GM23338 (cell line): ENCODE measurements around the gene ZEB2. TPM values are rescaled to one million over a fixed set of nuclear protein-coding genes. Genes with fewer than 3 reads are reported as not detected.

Experiments
- ATAC-seq: fragments of 200-7000 bp; cut with Tn5 transposase; 3 replicates; pipeline ENCODE4 v1.9.1; 2020
- DNase-seq: peaks from one replicate; pipeline ENCODE4 v3.0.0-alpha.2; 2015; ENCODE audit warnings: low spot score
- H2AFZ ChIP-seq: fragments of 200-600 bp; sonication (generic); 2 replicates; pipeline ENCODE4 v1.8.0; 2016; ENCODE audit warnings: antibody characterized with exemption, mild to moderate bottlenecking, moderate library complexity
- H3F3A ChIP-seq: fragments of 200-600 bp; sonication (generic); replicated peaks from 2 replicates; pipeline ENCODE4 v1.8.0; 2017; ENCODE audit warnings: antibody characterized with exemption, mixed run types, low read depth
- H3K27ac ChIP-seq: fragments of 200-600 bp; sonication (generic); 2 replicates; pipeline ENCODE4 v1.6.1; 2016; ENCODE audit warnings: low read depth
- H3K27me3 ChIP-seq: fragments of 200-600 bp; sonication (generic); 2 replicates; pipeline ENCODE4 v1.8.0; 2016; ENCODE audit warnings: mild to moderate bottlenecking, mixed run types, moderate library complexity; ENCODE audit not compliant: insufficient read depth
- H3K36me3 ChIP-seq: fragments of 200-600 bp; sonication (generic); 2 replicates; pipeline ENCODE4 v1.8.0; 2016; ENCODE audit warnings: mild to moderate bottlenecking; ENCODE audit not compliant: insufficient read depth
- H3K4me1 ChIP-seq: fragments of 200-600 bp; sonication (generic); 2 replicates; pipeline ENCODE4 v1.8.0; 2016; ENCODE audit warnings: mild to moderate bottlenecking, moderate library complexity; ENCODE audit not compliant: insufficient read depth
- H3K4me2 ChIP-seq: fragments of 200-600 bp; sonication (generic); 2 replicates; pipeline ENCODE4 v1.7.1; 2017; ENCODE audit warnings: mixed run types
- H3K4me3 ChIP-seq: fragments of 200-600 bp; sonication (generic); 2 replicates; pipeline ENCODE4 v1.6.1; 2016; ENCODE audit warnings: mixed run types
- H3K79me2 ChIP-seq: fragments of 200-600 bp; sonication (generic); replicated peaks from 2 replicates; pipeline ENCODE4 v1.8.0; 2017; ENCODE audit warnings: mild to moderate bottlenecking; ENCODE audit not compliant: insufficient read depth
- H3K9me2 ChIP-seq: fragments of 200-600 bp; sonication (generic); 2 replicates; pipeline ENCODE4 v1.8.0; 2017; ENCODE audit not compliant: insufficient read depth
- H4K20me1 ChIP-seq: fragments of 200-600 bp; sonication (generic); replicated peaks from 2 replicates; pipeline ENCODE4 v1.8.0; 2017; ENCODE audit warnings: mild to moderate bottlenecking; ENCODE audit not compliant: insufficient read depth
- H3K27ac Mint-ChIP-seq: 2 replicates; pipeline ENCODE4 v1.8.0; 2020; ENCODE audit warnings: inconsistent platforms, mild to moderate bottlenecking, moderate library complexity, mixed read lengths
- H3K27me3 Mint-ChIP-seq: 3 replicates; pipeline ENCODE4 v1.8.0; 2022; ENCODE audit warnings: low read depth, mild to moderate bottlenecking, moderate library complexity, mixed read lengths, inconsistent platforms; ENCODE audit not compliant: insufficient read depth, poor library complexity
- H3K36me3 Mint-ChIP-seq: 3 replicates; pipeline ENCODE4 v1.8.0; 2021; ENCODE audit warnings: low read depth, mild to moderate bottlenecking, inconsistent platforms, moderate library complexity, mixed read lengths
- H3K4me1 Mint-ChIP-seq: 3 replicates; pipeline ENCODE4 v1.8.0; 2020; ENCODE audit warnings: mild to moderate bottlenecking, inconsistent platforms, mixed read lengths
- H3K4me3 Mint-ChIP-seq: 3 replicates; pipeline ENCODE4 v1.8.0; 2021; ENCODE audit warnings: moderate library complexity, mild to moderate bottlenecking, inconsistent platforms, mixed read lengths
- H3K9me3 Mint-ChIP-seq: 3 replicates; pipeline ENCODE4 v1.8.0; 2020; ENCODE audit warnings: moderate library complexity, mild to moderate bottlenecking, inconsistent platforms, mixed read lengths
- CREB1 ChIP-seq: fragments of 250-450 bp; sonication (Bioruptor Pico); IDR thresholded peaks from 2 replicates; pipeline ENCODE4 v1.5.0; 2020; ENCODE audit warnings: low read depth, mild to moderate bottlenecking, moderate library complexity
- EZH2 ChIP-seq: fragments of 200-600 bp; sonication (generic); IDR thresholded peaks from one replicate; pipeline ENCODE4 v1.8.0; 2017; ENCODE audit warnings: antibody characterized with exemption, mild to moderate bottlenecking, low read depth; ENCODE audit not compliant: unreplicated experiment
- EZH2phosphoT487 ChIP-seq: fragments of 200-600 bp; sonication (generic); IDR thresholded peaks from one replicate; pipeline ENCODE4 v1.8.1; 2018; ENCODE audit warnings: antibody characterized with exemption; ENCODE audit not compliant: unreplicated experiment
- POLR2AphosphoS5 ChIP-seq: IDR thresholded peaks from 2 replicates; pipeline ENCODE4 v1.6.1; 2016; ENCODE audit warnings: antibody characterized with exemption, low read depth
- ZNF114 ChIP-seq: fragments of 250-450 bp; sonication (Bioruptor Pico); IDR thresholded peaks from 2 replicates; pipeline ENCODE4 v1.5.0; 2020; ENCODE audit warnings: mild to moderate bottlenecking, moderate library complexity
- ZNF331 ChIP-seq: fragments of 250-450 bp; sonication (Bioruptor Pico); IDR thresholded peaks from 2 replicates; pipeline ENCODE4 v1.5.0; 2020; ENCODE audit warnings: low read depth, mild to moderate bottlenecking, moderate library complexity
- polyA plus RNA-seq: library from polyadenylated mRNA; unstranded; fragments of >200 nt; fragmentation: Nextera tagmentation; extraction: Ambion mirVana; gene quantifications from 2 replicates; pipeline ENCODE4 v1.2.1, GENCODE V29; 2016
- total RNA-seq: library from RNA; depleted of rRNA; stranded (reverse); fragments of >200 nt; shearing (Covaris generic); gene quantifications from 2 replicates; pipeline ENCODE4 v1.2.3, GENCODE V29; 2014
- TF ChIP-seq, protein P1 (sequence below): IDR thresholded peaks from one replicate; pipeline ENCODE4 v1.6.1; 2018; ENCODE audit warnings: antibody characterized with exemption; ENCODE audit not compliant: unreplicated experiment
- TF ChIP-seq, protein P2 (sequence below): IDR thresholded peaks from 2 replicates; pipeline ENCODE4 v1.6.1; 2016; ENCODE audit warnings: antibody characterized with exemption

The ZEB2 gene
- total and polyA plus RNA-seq, 2 experiments from 2014 or later = 0.45 TPM; not detected in 1

DNA sequence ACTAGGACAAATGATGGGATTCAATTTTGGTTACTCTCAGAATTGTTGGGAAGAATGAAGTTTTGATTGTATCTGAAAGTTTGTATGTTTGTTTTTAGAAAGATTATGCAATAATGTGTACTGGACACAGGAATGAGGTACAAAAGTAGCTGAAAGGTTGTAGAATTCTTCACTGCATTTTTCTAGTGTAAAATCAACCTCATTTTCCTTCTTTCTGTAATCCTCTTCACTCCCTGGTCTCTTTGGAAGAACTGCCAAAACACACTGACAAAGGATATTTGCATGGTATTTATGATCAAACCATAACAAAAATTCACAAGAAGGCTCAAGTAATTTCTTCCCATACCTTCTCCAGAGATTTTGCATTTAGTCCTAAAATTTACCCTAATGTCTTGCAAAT is 110.7 kb downstream of the ZEB2 start:
- Histone ChIP-seq H3K4me3 (no peak overlapping the region), H3K9me2 (peaks cover 3% of the 10 kb centered on the region; the same call in 1 of the 2 replicates), H3K79me2 (no peaks in the 10 kb centered on the region), H2AFZ (no peak overlapping the region), H4K20me1 (no peaks in the 10 kb centered on the region), H3F3A (no peaks in the 10 kb centered on the region), H3K4me1 (peaks cover 18% of the 10 kb centered on the region; the same call in 1 of the 2 replicates), H3K36me3 (no peaks in the 10 kb centered on the region), H3K27me3 (no peaks in the 10 kb centered on the region), H3K27ac (no peak overlapping the region), H3K4me2 (no peak overlapping the region)
- Mint-ChIP-seq H3K4me1 (peaks cover 19% of the 10 kb centered on the region), H3K4me3 (no peak overlapping the region), H3K9me3 (no peaks in the 10 kb centered on the region), H3K27me3 (no peaks in the 10 kb centered on the region), H3K27ac (no peak overlapping the region), H3K36me3 (no peaks in the 10 kb centered on the region)
- TF ChIP-seq EZH2phosphoT487 (no peak), ZNF114 (no peak)
- TF ChIP-seq, protein P1, sequence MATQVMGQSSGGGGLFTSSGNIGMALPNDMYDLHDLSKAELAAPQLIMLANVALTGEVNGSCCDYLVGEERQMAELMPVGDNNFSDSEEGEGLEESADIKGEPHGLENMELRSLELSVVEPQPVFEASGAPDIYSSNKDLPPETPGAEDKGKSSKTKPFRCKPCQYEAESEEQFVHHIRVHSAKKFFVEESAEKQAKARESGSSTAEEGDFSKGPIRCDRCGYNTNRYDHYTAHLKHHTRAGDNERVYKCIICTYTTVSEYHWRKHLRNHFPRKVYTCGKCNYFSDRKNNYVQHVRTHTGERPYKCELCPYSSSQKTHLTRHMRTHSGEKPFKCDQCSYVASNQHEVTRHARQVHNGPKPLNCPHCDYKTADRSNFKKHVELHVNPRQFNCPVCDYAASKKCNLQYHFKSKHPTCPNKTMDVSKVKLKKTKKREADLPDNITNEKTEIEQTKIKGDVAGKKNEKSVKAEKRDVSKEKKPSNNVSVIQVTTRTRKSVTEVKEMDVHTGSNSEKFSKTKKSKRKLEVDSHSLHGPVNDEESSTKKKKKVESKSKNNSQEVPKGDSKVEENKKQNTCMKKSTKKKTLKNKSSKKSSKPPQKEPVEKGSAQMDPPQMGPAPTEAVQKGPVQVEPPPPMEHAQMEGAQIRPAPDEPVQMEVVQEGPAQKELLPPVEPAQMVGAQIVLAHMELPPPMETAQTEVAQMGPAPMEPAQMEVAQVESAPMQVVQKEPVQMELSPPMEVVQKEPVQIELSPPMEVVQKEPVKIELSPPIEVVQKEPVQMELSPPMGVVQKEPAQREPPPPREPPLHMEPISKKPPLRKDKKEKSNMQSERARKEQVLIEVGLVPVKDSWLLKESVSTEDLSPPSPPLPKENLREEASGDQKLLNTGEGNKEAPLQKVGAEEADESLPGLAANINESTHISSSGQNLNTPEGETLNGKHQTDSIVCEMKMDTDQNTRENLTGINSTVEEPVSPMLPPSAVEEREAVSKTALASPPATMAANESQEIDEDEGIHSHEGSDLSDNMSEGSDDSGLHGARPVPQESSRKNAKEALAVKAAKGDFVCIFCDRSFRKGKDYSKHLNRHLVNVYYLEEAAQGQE = no peak
- TF ChIP-seq, protein P2, sequence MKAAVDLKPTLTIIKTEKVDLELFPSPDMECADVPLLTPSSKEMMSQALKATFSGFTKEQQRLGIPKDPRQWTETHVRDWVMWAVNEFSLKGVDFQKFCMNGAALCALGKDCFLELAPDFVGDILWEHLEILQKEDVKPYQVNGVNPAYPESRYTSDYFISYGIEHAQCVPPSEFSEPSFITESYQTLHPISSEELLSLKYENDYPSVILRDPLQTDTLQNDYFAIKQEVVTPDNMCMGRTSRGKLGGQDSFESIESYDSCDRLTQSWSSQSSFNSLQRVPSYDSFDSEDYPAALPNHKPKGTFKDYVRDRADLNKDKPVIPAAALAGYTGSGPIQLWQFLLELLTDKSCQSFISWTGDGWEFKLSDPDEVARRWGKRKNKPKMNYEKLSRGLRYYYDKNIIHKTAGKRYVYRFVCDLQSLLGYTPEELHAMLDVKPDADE = no peak
- ATAC-seq (no peak), DNase-seq (no peak)

DNA sequence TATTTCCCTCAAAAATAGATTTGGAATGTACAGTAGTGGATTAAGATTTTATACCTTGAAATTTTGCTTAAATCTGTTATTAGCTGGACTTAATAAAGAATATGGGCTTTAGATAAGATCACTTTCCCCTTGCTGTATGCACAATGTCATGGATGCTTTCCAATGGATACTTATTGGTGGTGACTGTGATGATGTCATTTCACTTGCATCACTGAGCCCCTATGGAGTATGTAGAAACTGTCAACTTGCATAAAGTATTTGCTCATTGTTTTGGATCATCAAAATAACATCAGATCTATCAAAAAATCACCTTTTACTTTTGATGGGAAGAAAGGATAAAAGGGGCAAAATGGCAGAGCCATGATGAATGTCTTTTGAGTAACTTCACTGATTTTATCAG is 112.7 kb downstream of the ZEB2 start:
- Histone ChIP-seq H3K79me2 (no peaks in the 10 kb centered on the region), H4K20me1 (no peaks in the 10 kb centered on the region), H3K4me2 (no peak overlapping the region), H3K4me1 (peaks cover 10% of the 10 kb centered on the region), H2AFZ (no peak overlapping the region), H3K36me3 (no peaks in the 10 kb centered on the region), H3K27me3 (no peaks in the 10 kb centered on the region), H3F3A (no peaks in the 10 kb centered on the region), H3K4me3 (no peak overlapping the region), H3K9me2 (peaks cover 3% of the 10 kb centered on the region; the same call in 1 of the 2 replicates), H3K27ac (no peak overlapping the region)
- Mint-ChIP-seq H3K4me3 (no peak overlapping the region), H3K9me3 (no peaks in the 10 kb centered on the region), H3K27me3 (no peaks in the 10 kb centered on the region), H3K36me3 (no peaks in the 10 kb centered on the region), H3K4me1 (peaks cover 20% of the 10 kb centered on the region; the same call in 2 of the 3 replicates), H3K27ac (no peak overlapping the region)
- DNase-seq = no peak
- ATAC-seq = no peak
- TF ChIP-seq, protein P1 = no peak
- TF ChIP-seq EZH2phosphoT487 (no peak), ZNF331 (CRISPR knock-in tag) (no peak), EZH2 (no peak), POLR2AphosphoS5 (no peak), CREB1 (CRISPR knock-in tag) (no peak)
